ENCODE results near the gene SPOCK1.

SPOCK1 gene

GRCh38 chr5:137292461-137293027, 206.6 kb downstream of the SPOCK1 start:
- DNase-seq (ENCODE audit: low read depth), result no peak

- DNase-seq (ENCODE audit: low read depth), result no peak
Measured at GRCh38 chr5:137291436-137291835, 207.7 kb downstream of the SPOCK1 start.

GRCh38 chr5:137291031-137291430, 208.1 kb downstream of the SPOCK1 start:
- DNase-seq (ENCODE audit: low read depth), result no peak

GRCh38 chr5:137290373-137290772, 208.8 kb downstream of the SPOCK1 start:
- DNase-seq (ENCODE audit: low read depth), result no peak

GRCh38 chr5:137289856-137290255, 209.3 kb downstream of the SPOCK1 start:
- no peak for DNase-seq (ENCODE audit: low read depth)

GRCh38 chr5:137287569-137287968, 211.6 kb downstream of the SPOCK1 start:
- no peak for DNase-seq (ENCODE audit: low read depth)

- no peak for DNase-seq (ENCODE audit: low read depth)
Measured at GRCh38 chr5:137286025-137286610, 213.0 kb downstream of the SPOCK1 start.

- DNase-seq (ENCODE audit: low read depth), result no peak
Measured at GRCh38 chr5:137283801-137284200, 215.3 kb downstream of the SPOCK1 start.

GRCh38 chr5:137282216-137282615, 216.9 kb downstream of the SPOCK1 start:
- no peak for DNase-seq (ENCODE audit: low read depth)

- no peak for DNase-seq (ENCODE audit: low read depth)
Measured at GRCh38 chr5:137281201-137281600, 217.9 kb downstream of the SPOCK1 start.

- DNase-seq (ENCODE audit: low read depth), result no peak
Measured at GRCh38 chr5:137280656-137281055, 218.5 kb downstream of the SPOCK1 start.

GRCh38 chr5:137279521-137280231, 219.4 kb downstream of the SPOCK1 start:
- no peak for DNase-seq (ENCODE audit: low read depth)

- no peak for DNase-seq (ENCODE audit: low read depth)
Measured at GRCh38 chr5:137278476-137278875, 220.7 kb downstream of the SPOCK1 start.

GRCh38 chr5:137275083-137275482, 224.0 kb downstream of the SPOCK1 start:
- DNase-seq (ENCODE audit: low read depth), result no peak

GRCh38 chr5:137273511-137273910, 225.6 kb downstream of the SPOCK1 start:
- DNase-seq (ENCODE audit: low read depth), result no peak

- no peak for DNase-seq (ENCODE audit: low read depth)
Measured at GRCh38 chr5:137272831-137273230, 226.3 kb downstream of the SPOCK1 start.

- no peak for DNase-seq (ENCODE audit: low read depth)
Measured at GRCh38 chr5:137269946-137270345, 229.2 kb downstream of the SPOCK1 start.

GRCh38 chr5:137269274-137269673, 229.9 kb downstream of the SPOCK1 start:
- DNase-seq (ENCODE audit: low read depth), result no peak

GRCh38 chr5:137268646-137269045, 230.5 kb downstream of the SPOCK1 start:
- DNase-seq (ENCODE audit: low read depth), result no peak

GRCh38 chr5:137266186-137266585, 232.9 kb downstream of the SPOCK1 start:
- DNase-seq (ENCODE audit: low read depth), result no peak

GRCh38 chr5:137265457-137265856, 233.7 kb downstream of the SPOCK1 start:
- DNase-seq (ENCODE audit: low read depth), result no peak

- DNase-seq (ENCODE audit: low read depth), result no peak
Measured at GRCh38 chr5:137264573-137264972, 234.6 kb downstream of the SPOCK1 start.

GRCh38 chr5:137264041-137264440, 235.1 kb downstream of the SPOCK1 start:
- DNase-seq (ENCODE audit: low read depth), result no peak

Data from activated T-cell treated with anti-CD3 and anti-CD28 coated beads for 24 hours (primary cell).